Measurements from ENCODE around the gene PARVB.
"Not testable (repeated sequence)": the region's sequence is repeated elsewhere in the genome, so short reads cannot be mapped to it uniquely, and the experiment has no call there.

The PARVB gene

DNA sequence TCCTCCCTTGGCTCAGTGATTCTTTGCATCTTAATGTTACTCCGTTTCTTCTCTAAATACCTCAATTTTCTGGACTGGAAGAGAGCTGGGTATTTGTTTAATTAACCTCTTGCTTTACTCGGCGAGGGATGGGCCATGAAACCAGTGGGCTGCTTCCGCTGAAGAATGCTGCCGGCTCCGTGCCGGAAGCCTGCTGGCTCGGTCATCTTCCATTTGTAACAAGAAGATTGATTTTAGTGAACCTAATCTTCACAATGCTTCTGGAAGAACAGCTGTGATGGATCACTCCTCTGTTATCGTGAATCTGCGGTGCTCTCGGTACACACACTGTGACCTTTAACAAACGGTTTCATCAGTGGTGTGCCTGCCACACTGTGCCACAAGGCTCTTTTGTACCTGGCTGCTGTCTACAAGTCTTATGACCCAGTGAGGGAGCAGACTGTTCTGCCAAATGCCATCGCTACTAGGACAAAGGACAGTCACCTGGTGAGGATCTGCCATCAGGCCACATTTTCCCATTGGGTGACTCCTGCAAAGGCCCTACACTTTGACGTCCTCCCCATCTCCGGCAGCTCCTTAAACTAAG is 25.3 kb upstream of the PARVB start:
- no peak for DNase-seq

DNA sequence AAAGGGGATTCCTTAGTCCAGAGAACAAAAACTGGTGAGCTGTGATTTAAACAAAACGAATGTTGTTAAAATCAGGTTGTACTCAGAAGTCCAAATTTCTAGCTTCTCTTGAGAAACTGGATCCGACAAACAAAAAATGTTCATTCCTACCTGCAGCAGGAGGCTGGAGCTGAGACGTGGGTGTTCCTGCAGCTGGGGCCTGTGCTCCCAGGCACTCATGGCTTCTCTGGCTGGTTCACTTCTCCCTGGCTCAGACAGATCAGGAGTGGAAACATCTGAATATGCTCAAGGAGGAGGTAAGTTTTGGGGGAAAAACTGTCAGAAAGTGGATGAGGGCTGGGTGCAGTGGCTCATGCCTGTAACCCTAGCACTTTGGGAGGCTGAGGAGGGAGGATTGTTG is 24.7 kb upstream of the PARVB start:
- no peak for DNase-seq

DNA sequence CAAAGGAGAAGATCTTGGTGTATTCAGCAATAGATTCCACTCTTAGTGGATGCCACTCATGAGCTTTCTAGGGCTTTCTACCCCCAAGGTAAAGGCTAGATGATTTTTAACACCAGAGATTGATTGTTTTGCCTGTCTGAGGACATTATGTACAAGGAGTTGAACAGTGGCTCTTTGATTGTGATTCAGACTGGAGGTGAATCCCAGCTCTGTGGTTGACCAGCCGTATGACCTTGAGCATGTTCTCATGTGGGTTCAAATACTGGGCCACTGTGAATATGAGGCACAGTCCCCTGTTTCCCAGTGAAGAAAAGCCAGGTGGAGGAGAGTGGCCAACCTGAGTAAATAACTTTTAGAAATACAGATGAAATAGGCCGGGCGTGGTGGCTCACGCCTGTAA is 24.0 kb upstream of the PARVB start:
- no peak for DNase-seq

DNA sequence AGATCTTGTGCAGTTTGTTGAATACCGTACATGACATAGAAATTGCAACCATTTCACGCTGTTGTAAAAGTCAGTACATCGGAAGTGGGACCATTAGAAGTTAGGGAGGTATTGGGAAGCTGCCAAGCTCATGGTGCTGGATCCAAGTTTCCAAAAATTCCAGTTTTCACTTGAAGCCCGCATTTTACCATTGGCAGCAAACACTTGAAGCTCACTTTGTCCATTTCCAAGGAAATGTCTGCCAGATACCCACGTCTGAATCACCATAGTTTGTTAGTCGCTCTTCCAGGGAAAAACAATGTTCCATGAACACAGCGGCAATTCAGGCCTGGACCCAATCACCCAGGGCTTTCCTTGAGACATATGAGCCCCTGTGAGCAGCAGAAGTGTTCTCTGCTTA is 22.6 kb upstream of the PARVB start:
- DNase-seq: no peak

- no peak for DNase-seq
Measured at GRCh38 chr22:44002324-44002723, 21.8 kb upstream of the PARVB start.

- DNase-seq: no peak
Measured at GRCh38 chr22:44002997-44003396, 21.1 kb upstream of the PARVB start.

DNA sequence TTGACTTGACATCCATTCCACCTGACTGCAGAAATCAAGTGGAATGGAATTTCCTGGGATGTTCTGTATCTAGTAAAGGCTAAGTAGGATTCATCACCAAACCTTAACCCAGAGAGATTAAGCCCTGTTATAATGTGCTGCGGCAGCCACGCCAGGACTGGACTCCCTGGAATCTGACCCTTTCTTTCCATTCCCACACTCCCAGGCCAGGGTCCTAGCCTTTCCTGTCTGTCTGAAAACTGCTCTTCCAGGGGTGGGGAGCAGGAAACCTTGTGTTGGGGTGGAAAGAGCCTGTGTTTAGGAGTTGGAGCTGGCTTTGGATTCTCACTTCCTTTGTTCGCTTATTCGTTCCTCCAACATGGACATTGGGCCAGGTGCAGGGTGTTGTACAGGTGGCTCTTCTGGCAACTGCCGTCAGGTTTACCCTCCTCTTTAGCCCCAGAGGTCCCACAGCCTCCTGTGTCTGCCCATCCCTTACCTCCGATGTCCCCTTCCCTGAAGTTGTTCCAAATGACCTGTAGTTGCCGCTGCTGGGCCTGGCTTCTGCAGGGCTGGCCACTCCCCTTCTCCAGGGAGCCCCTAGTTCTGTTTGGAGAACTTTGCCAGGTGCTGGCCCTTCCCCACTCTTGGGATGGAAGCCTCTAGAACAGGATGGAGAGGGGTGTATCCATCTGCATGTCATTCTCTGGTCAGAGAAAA is 20.5 kb upstream of the PARVB start:
- no peak for DNase-seq

DNA sequence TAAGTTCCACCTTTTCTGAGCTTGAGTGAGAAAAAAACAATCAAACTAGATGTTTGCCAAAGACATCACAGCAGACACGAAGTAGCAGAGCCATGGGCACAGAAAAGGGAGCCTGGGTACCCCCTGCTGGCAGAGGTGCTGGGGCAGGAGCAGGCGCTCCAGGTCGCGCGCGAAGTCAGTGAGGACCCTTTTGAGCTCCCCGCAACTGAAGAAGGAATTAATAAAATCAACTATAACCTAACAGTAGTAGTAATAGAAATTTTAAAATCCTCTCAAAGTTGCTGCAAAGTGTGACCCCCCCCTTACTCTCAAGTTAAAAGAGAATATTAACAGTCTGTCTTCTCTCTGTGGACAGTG is 20.0 kb upstream of the PARVB start:
- DNase-seq: no peak

DNA sequence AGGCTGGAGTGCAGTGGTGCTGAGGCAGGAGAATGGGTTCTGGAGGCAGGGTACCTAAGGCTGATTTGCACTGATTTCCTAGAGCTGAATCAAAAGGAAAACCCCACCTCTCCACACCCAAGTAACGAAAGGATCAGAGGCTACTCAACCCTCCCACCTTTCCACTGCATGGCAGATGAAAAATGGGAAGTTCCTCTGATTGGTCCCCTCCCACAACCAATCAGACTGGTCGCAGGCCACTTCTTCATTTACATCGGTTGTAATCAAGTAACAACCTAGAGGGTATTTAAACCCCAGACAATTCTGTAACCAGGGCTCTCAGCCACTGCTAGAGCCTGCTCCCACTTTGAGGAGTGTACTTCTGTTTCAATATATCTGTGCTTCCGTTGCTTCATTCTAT is 18.6 kb upstream of the PARVB start:
- DNase-seq: no peak

DNA sequence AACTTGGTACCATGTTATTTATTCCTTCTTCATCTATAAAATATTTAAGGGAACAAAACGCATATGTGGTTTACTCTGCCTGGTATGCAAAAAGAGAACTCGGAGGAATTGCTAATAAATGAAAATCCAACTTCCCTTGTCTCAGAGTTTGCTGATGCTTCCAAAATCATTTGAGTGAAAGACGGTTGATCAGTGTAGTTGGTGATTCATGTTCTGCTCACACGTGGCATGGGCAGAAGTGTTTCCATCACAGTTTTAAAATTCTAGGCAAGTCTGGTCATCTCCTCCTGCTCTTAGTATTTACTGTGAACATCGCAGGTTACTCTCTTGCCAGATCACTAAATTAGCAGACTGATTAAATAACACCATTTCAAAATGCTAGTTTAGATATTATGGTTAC is 11.9 kb upstream of the PARVB start:
- DNase-seq: no peak

- DNase-seq: no peak
Measured at GRCh38 chr22:44012591-44012990, 11.5 kb upstream of the PARVB start.

DNA sequence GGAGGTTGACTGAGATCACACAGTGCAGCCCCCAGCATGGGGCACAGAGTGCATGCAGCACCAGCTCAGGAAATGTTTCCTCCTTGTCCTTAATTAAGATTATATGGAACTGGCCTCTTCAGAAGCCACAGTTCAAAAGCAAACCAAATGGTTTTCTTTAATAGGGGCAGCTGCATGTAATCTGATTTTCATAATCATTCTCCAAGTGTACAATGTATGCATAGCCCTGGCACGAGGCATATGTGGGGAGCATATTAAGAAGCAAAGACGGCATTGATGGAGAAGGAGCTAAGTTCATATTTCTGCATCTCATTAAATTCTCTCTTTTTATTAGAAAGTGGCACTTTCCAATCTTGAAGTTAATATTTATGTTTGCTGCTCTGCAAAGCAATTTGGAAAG is 9.9 kb upstream of the PARVB start:
- DNase-seq: no peak

DNA sequence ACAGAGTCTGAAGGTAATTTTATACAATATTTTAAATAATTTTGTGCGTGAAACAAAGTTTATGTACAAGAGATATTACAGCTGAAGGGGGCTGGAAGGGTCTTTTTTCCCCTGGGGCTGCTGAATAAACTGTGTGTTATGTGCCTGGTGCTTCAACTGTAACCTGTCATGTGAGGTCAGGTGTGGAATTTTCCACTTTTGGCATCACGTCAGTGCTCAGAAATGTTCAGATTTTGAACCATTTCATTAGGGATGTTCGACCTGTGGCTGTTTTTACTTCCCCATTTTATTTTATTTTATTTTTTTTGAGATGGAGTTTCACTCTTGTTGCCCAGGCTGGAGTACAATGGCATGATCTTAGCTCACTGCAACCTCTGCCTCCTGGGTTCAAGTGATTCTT is 7.5 kb upstream of the PARVB start:
- DNase-seq: not testable (repeated sequence)

DNA sequence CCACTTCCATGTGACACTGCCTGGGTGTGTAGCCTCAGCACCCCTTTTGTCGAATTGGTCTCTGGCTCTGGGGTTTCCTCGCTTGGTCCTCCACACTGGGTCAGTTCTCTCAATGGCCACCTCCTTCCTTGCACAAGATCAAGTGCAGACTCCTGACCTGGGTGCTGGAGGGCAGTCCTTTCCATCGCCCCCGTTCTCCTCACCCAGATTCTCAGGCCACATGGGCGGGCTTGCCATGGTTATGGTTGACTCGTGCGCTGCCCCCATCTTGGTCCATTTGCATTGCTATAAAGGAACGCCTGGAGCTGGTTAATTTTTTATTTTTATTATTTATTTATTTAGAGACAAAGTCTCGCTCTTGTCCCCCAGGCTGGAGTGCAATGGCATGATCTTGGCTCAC is 5.5 kb upstream of the PARVB start:
- no peak for DNase-seq

DNA sequence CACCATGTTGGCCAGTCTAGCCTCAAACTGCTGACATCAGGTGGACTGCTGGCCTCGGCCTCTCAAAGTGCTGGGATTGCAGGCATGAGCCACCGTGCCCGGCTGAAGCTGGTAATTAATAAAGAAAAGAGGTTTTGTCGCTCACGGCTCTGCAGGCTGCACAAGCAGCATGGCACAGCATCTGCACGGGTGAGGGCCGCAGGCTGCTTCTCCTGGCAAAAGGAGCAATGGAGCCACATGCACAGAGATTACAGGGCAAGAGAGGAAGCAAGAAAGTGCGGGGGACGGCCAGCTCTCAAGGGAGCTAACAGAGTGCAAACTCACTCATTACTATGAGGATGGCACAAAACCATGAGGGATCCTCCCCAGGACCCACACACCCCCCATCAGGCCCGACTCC is 4.7 kb upstream of the PARVB start:
- no peak for DNase-seq

GRCh38 chr22:44019846-44020245 is 4.3 kb upstream of the PARVB start:
- DNase-seq: no peak

GRCh38 chr22:44020981-44021380 is 3.1 kb upstream of the PARVB start:
- DNase-seq: no peak

- DNase-seq: peak; percentile 33
Measured at GRCh38 chr22:44023404-44024287, 456 bp upstream of the PARVB start.

DNA sequence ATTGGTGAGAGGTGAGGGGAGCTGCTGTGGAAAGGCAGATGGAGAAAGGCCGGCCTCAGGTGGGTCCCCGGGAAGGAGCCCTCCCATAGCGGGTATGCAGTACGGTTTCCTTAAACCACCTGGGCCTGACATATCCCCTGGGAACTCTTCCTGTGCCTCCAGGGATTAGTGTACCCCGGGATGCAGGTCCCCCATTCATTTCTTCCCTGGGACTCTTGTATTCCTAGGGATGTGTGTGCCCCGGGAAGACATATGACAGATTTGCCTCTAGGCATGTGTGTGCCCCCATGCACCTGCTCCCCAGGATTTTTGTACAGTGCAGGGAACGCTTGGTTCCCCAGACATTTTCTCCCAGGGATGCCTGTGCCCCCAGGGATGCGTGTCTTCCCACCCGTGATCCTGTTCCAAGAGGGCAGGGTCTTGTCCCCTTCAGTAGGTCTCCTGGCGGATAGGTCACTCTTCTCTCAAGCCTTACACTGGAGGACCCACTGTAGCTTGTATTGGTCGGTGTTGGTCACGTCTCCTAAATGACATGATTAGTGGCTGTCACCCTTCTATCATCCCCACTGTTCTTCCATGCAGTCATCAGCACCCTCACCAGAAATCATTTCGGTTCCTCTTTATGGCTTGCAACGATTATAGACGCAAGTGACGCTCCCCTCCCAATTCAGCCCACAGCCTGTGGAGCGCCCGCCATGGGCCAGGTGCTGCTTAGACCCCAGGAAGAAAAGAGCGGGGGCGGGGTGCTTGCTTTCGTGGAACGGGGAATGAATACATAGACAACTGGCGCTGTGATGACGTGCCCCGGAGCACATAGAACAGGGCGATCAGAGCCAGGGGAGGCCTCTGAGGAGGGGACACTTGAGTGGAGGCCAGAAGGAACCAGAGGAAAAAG is 1.3 kb downstream of the PARVB start:
- DNase-seq: no peak

DNA sequence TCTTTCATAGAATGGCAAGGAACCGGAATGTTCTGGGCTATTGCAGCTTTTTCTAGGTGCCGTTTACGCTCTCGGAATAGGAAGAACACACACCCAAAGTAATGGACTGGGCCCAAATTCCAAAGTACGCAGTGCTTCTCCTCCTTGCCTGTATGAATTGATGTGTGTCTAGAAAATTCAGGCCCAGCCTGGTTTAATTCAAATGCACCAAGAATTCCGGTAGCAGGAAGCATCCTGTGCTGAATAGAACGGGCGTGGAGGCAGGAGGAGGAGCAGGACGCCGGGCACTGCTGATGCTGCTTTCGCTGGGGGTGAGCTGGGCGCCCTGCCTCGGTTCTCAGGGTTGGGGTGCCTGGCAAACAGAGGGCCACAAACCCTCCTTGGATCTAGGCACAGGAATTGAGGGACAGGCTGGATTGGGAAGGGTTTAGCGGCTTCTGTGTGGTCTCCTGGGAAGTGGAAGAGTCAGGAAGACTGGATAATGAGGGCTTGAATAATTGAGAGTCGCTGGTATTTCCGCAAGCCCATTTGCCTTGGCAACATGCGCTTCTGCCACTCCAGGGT is 2.0 kb downstream of the PARVB start:
- no peak for DNase-seq

GRCh38 chr22:44026630-44027511 is 2.8 kb downstream of the PARVB start:
- peak; percentile 67 for DNase-seq

GRCh38 chr22:44028091-44028490 is 4.0 kb downstream of the PARVB start:
- DNase-seq: no peak

All from activated naive CD4-positive, alpha-beta T cell treated with Interleukin-2 at 50 U/mL for 16 hours (primary cell).